ENCODE measurements around the gene APOE. TPM values are rescaled to one million over a fixed set of nuclear protein-coding genes. Genes with fewer than 3 reads are reported as not detected.

The APOE gene
- total and polyA plus RNA-seq, 2 of the 13 experiments (the other 11 are each of a cell fraction or from before 2014, with no cell fraction given), result 1,328 to 1,470 TPM

DNA sequence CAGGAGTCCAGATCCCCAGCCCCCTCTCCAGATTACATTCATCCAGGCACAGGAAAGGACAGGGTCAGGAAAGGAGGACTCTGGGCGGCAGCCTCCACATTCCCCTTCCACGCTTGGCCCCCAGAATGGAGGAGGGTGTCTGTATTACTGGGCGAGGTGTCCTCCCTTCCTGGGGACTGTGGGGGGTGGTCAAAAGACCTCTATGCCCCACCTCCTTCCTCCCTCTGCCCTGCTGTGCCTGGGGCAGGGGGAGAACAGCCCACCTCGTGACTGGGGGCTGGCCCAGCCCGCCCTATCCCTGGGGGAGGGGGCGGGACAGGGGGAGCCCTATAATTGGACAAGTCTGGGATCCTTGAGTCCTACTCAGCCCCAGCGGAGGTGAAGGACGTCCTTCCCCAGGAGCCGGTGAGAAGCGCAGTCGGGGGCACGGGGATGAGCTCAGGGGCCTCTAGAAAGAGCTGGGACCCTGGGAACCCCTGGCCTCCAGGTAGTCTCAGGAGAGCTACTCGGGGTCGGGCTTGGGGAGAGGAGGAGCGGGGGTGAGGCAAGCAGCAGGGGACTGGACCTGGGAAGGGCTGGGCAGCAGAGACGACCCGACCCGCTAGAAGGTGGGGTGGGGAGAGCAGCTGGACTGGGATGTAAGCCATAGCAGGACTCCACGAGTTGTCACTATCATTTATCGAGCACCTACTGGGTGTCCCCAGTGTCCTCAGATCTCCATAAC is at the start of gene APOE (continued):
- TF ChIP-seq, protein P1, sequence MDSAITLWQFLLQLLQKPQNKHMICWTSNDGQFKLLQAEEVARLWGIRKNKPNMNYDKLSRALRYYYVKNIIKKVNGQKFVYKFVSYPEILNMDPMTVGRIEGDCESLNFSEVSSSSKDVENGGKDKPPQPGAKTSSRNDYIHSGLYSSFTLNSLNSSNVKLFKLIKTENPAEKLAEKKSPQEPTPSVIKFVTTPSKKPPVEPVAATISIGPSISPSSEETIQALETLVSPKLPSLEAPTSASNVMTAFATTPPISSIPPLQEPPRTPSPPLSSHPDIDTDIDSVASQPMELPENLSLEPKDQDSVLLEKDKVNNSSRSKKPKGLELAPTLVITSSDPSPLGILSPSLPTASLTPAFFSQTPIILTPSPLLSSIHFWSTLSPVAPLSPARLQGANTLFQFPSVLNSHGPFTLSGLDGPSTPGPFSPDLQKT (CRISPR knock-in tag; IDR thresholded peaks at IDR 0.05; ENCODE audit: borderline replicate concordance), result no peak
- TF ChIP-seq ZNF768 (CRISPR knock-in tag; IDR thresholded peaks at IDR 0.05) (0 out of 2 replicates have a peak, but pooled peaks have one; percentile 16), FOXP1 (IDR thresholded peaks at IDR 0.05) (no peak), FOXP1 (CRISPR knock-in tag; IDR thresholded peaks at IDR 0.05) (no peak), ZNF878 (CRISPR knock-in tag; IDR thresholded peaks at IDR 0.05) (no peak), ESRRA (CRISPR knock-in tag; IDR thresholded peaks at IDR 0.05; ENCODE audit: low read depth) (peak; percentile 64), ZFP82 (CRISPR knock-in tag; IDR thresholded peaks at IDR 0.05; ENCODE audit: borderline replicate concordance) (no peak), ZNF563 (CRISPR knock-in tag; IDR thresholded peaks at IDR 0.05) (peak; percentile 62; the same call in 1 of the 2 replicates), ATF7 (IDR thresholded peaks at IDR 0.05) (no peak), ATF7 (CRISPR knock-in tag; IDR thresholded peaks at IDR 0.05) (peak; percentile 49; the same call in 1 of the 2 replicates), ATM (IDR thresholded peaks at IDR 0.05; ENCODE audit: borderline replicate concordance) (no peak), ZNF7 (CRISPR knock-in tag; IDR thresholded peaks at IDR 0.05) (no peak), ZNF343 (CRISPR knock-in tag; IDR thresholded peaks at IDR 0.05) (no peak), ZNF629 (CRISPR knock-in tag; conservative IDR thresholded peaks at IDR 0.05) (no peak), ZNF678 (CRISPR knock-in tag; IDR thresholded peaks at IDR 0.05) (peak; percentile 63; the same call in 1 of the 2 replicates), ZNF34 (CRISPR knock-in tag; IDR thresholded peaks at IDR 0.05; ENCODE audit: borderline replicate concordance) (peak; percentile 94; the same call in 1 of the 2 replicates), ZNF143 (CRISPR knock-in tag; IDR thresholded peaks at IDR 0.05) (no peak), RBM39 (IDR thresholded peaks at IDR 0.05; ENCODE audit: low read depth, low read length, poor library complexity, severe bottlenecking) (peak; percentile 75)
- TF ChIP-seq, protein P2, sequence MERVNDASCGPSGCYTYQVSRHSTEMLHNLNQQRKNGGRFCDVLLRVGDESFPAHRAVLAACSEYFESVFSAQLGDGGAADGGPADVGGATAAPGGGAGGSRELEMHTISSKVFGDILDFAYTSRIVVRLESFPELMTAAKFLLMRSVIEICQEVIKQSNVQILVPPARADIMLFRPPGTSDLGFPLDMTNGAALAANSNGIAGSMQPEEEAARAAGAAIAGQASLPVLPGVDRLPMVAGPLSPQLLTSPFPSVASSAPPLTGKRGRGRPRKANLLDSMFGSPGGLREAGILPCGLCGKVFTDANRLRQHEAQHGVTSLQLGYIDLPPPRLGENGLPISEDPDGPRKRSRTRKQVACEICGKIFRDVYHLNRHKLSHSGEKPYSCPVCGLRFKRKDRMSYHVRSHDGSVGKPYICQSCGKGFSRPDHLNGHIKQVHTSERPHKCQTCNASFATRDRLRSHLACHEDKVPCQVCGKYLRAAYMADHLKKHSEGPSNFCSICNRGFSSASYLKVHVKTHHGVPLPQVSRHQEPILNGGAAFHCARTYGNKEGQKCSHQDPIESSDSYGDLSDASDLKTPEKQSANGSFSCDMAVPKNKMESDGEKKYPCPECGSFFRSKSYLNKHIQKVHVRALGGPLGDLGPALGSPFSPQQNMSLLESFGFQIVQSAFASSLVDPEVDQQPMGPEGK (CRISPR knock-in tag; IDR thresholded peaks at IDR 0.05), result peak; percentile 97
- TF ChIP-seq, protein P3, sequence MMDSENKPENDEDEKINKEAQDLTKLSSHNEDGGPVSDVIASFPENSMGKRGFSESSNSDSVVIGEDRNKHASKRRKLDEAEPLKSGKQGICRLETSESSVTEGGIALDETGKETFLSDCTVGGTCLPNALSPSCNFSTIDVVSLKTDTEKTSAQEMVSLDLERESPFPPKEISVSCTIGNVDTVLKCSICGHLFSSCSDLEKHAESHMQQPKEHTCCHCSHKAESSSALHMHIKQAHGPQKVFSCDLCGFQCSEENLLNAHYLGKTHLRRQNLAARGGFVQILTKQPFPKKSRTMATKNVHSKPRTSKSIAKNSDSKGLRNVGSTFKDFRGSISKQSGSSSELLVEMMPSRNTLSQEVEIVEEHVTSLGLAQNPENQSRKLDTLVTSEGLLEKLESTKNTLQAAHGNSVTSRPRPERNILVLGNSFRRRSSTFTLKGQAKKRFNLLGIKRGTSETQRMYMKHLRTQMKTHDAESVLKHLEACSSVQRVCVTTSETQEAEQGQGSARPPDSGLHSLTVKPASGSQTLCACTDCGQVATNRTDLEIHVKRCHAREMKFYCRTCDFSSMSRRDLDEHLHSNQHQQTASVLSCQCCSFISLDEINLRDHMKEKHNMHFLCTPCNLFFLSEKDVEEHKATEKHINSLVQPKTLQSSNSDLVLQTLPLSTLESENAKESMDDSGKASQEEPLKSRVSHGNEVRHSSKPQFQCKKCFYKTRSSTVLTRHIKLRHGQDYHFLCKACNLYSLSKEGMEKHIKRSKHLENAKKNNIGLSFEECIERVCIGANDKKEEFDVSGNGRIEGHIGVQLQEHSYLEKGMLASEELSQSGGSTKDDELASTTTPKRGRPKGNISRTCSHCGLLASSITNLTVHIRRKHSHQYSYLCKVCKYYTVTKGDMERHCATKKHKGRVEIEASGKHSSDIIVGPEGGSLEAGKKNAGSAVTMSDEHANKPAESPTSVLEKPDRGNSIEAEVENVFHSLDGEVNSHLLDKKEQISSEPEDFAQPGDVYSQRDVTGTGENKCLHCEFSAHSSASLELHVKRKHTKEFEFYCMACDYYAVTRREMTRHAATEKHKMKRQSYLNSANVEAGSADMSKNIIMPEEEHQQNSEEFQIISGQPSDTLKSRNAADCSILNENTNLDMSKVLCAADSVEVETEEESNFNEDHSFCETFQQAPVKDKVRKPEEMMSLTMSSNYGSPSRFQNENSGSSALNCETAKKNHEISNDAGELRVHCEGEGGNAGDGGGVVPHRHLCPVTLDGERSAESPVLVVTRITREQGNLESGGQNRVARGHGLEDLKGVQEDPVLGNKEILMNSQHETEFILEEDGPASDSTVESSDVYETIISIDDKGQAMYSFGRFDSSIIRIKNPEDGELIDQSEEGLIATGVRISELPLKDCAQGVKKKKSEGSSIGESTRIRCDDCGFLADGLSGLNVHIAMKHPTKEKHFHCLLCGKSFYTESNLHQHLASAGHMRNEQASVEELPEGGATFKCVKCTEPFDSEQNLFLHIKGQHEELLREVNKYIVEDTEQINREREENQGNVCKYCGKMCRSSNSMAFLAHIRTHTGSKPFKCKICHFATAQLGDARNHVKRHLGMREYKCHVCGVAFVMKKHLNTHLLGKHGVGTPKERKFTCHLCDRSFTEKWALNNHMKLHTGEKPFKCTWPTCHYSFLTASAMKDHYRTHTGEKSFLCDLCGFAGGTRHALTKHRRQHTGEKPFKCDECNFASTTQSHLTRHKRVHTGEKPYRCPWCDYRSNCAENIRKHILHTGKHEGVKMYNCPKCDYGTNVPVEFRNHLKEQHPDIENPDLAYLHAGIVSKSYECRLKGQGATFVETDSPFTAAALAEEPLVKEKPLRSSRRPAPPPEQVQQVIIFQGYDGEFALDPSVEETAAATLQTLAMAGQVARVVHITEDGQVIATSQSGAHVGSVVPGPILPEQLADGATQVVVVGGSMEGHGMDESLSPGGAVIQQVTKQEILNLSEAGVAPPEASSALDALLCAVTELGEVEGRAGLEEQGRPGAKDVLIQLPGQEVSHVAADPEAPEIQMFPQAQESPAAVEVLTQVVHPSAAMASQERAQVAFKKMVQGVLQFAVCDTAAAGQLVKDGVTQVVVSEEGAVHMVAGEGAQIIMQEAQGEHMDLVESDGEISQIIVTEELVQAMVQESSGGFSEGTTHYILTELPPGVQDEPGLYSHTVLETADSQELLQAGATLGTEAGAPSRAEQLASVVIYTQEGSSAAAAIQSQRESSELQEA (CRISPR knock-in tag; IDR thresholded peaks at IDR 0.05; ENCODE audit: not compliant biosample characterization), result peak; percentile 25

Measured in HepG2 (cell line).